ENCODE measurements around the gene CPXM2.

Gene CPXM2

GRCh38 chr10:123870260-123870659 is 21.3 kb downstream of the CPXM2 start:
- peak; percentile 83 for DNase-seq (ENCODE audit: low read depth, low spot score)

GRCh38 chr10:123869020-123869414 is 22.6 kb downstream of the CPXM2 start:
- DNase-seq (ENCODE audit: low read depth, low spot score) = no peak

- no peak for DNase-seq (ENCODE audit: low read depth, low spot score)
Measured at GRCh38 chr10:123868038-123869019, 23.3 kb downstream of the CPXM2 start.

- DNase-seq (ENCODE audit: low read depth, low spot score) = no peak
Measured at GRCh38 chr10:123865880-123866279, 25.7 kb downstream of the CPXM2 start.

- DNase-seq (ENCODE audit: low read depth, low spot score) = no peak
Measured at GRCh38 chr10:123865350-123865749, 26.3 kb downstream of the CPXM2 start.

GRCh38 chr10:123864923-123865322 is 26.7 kb downstream of the CPXM2 start:
- no peak for DNase-seq (ENCODE audit: low read depth, low spot score)

GRCh38 chr10:123863721-123864482 is 27.7 kb downstream of the CPXM2 start:
- DNase-seq (ENCODE audit: low read depth, low spot score) = no peak

GRCh38 chr10:123863183-123863575 is 28.4 kb downstream of the CPXM2 start:
- no peak for DNase-seq (ENCODE audit: low read depth, low spot score)

- no peak for DNase-seq (ENCODE audit: low read depth, low spot score)
Measured at GRCh38 chr10:123862421-123863182, 29.0 kb downstream of the CPXM2 start.

- no peak for DNase-seq (ENCODE audit: low read depth, low spot score)
Measured at GRCh38 chr10:123860856-123861255, 30.8 kb downstream of the CPXM2 start.

- no peak for DNase-seq (ENCODE audit: low read depth, low spot score)
Measured at GRCh38 chr10:123860209-123860608, 31.4 kb downstream of the CPXM2 start.

GRCh38 chr10:123859653-123860050 is 32.0 kb downstream of the CPXM2 start:
- no peak for DNase-seq (ENCODE audit: low read depth, low spot score)

GRCh38 chr10:123858907-123859652 is 32.5 kb downstream of the CPXM2 start:
- no peak for DNase-seq (ENCODE audit: low read depth, low spot score)

- DNase-seq (ENCODE audit: low read depth, low spot score) = peak; percentile 11
Measured at GRCh38 chr10:123858077-123858681, 33.4 kb downstream of the CPXM2 start.

- DNase-seq (ENCODE audit: low read depth, low spot score) = no peak
Measured at GRCh38 chr10:123857616-123858015, 34.0 kb downstream of the CPXM2 start.

- no peak for DNase-seq (ENCODE audit: low read depth, low spot score)
Measured at GRCh38 chr10:123855008-123855684, 36.5 kb downstream of the CPXM2 start.

- DNase-seq (ENCODE audit: low read depth, low spot score) = no peak
Measured at GRCh38 chr10:123854498-123854897, 37.1 kb downstream of the CPXM2 start.

- no peak for DNase-seq (ENCODE audit: low read depth, low spot score)
Measured at GRCh38 chr10:123854003-123854402, 37.6 kb downstream of the CPXM2 start.

- no peak for DNase-seq (ENCODE audit: low read depth, low spot score)
Measured at GRCh38 chr10:123852411-123852951, 39.1 kb downstream of the CPXM2 start.
